HEK293T (cell line): ENCODE results near the gene INPP5A.

Experiments
- CTCF ChIA-PET: fragments of 350-600 bp; formaldehyde crosslinking; extraction: SDS; loops from one replicate; lab custom pipeline; 2021; ENCODE audit warnings: antibody characterized with exemption, inconsistent platforms; lab: Yijun Ruan, JAX
- POLR2A ChIA-PET: fragments of 350-600 bp; formaldehyde crosslinking; extraction: SDS; loops from one replicate; lab custom pipeline; 2020; ENCODE audit warnings: antibody characterized with exemption, inconsistent platforms; lab: Yijun Ruan, JAX
- DNase-seq: peaks from one replicate; pipeline ENCODE4 v3.0.0; 2012; ENCODE audit warnings: mixed read lengths; ENCODE audit errors: extremely low spot score
- ARNT ChIP-seq: fragments of 450-650 bp; IDR thresholded peaks from 2 replicates; pipeline ENCODE4 v1.6.1; 2017; ENCODE audit warnings: mild to moderate bottlenecking
- BHLHE40 ChIP-seq: fragments of 450-650 bp; IDR thresholded peaks from 2 replicates; pipeline ENCODE4 v1.6.1; 2016; ENCODE audit warnings: mild to moderate bottlenecking, moderate library complexity, borderline replicate concordance
- CTBP1 ChIP-seq: fragments of 450-650 bp; IDR thresholded peaks from 2 replicates; pipeline ENCODE4 v1.6.1; 2016; ENCODE audit warnings: borderline replicate concordance
- ELF4 ChIP-seq: fragments of 450-650 bp; IDR thresholded peaks from 2 replicates; pipeline ENCODE4 v1.6.1; 2017; ENCODE audit warnings: antibody characterized with exemption
- FOXA1 ChIP-seq: fragments of 450-650 bp; IDR thresholded peaks from 2 replicates; pipeline ENCODE4 v1.6.1; 2016; ENCODE audit warnings: mild to moderate bottlenecking
- FOXK2 ChIP-seq: fragments of 450-650 bp; IDR thresholded peaks from 2 replicates; pipeline ENCODE4 v1.6.1; 2016; ENCODE audit warnings: mild to moderate bottlenecking
- FOXM1 ChIP-seq: fragments of 450-650 bp; IDR thresholded peaks from 2 replicates; pipeline ENCODE4 v1.6.1; 2017; ENCODE audit warnings: mild to moderate bottlenecking, borderline replicate concordance
- HDGF ChIP-seq: fragments of 450-650 bp; IDR thresholded peaks from 2 replicates; pipeline ENCODE4 v1.6.1; 2017; ENCODE audit warnings: antibody characterized with exemption, borderline replicate concordance
- L3MBTL2 ChIP-seq: fragments of 450-650 bp; conservative IDR thresholded peaks from 2 replicates; pipeline ENCODE4 v1.6.1; 2016; ENCODE audit warnings: mild to moderate bottlenecking
- LEF1 ChIP-seq: fragments of 450-650 bp; IDR thresholded peaks from 2 replicates; pipeline ENCODE4 v1.6.1; 2017; ENCODE audit warnings: mild to moderate bottlenecking, borderline replicate concordance
- NFRKB ChIP-seq: fragments of 450-650 bp; IDR thresholded peaks from 2 replicates; pipeline ENCODE4 v1.6.1; 2016; ENCODE audit warnings: mild to moderate bottlenecking, moderate library complexity
- SP1 ChIP-seq: fragments of 450-650 bp; IDR thresholded peaks from 2 replicates; pipeline ENCODE4 v1.6.1; 2017
- SUZ12 ChIP-seq: fragments of 450-650 bp; IDR thresholded peaks from 2 replicates; pipeline ENCODE4 v1.6.1; 2016; ENCODE audit warnings: mild to moderate bottlenecking
- TARDBP ChIP-seq: fragments of 450-650 bp; IDR thresholded peaks from 2 replicates; pipeline ENCODE4 v1.6.1; 2016
- ZNF384 ChIP-seq: fragments of 450-650 bp; IDR thresholded peaks from 2 replicates; pipeline ENCODE4 v1.6.1; 2016
- TF ChIP-seq, protein P1 (sequence below): fragments of 450-650 bp; IDR thresholded peaks from 2 replicates; pipeline ENCODE4 v1.6.1; 2016

INPP5A gene

DNA sequence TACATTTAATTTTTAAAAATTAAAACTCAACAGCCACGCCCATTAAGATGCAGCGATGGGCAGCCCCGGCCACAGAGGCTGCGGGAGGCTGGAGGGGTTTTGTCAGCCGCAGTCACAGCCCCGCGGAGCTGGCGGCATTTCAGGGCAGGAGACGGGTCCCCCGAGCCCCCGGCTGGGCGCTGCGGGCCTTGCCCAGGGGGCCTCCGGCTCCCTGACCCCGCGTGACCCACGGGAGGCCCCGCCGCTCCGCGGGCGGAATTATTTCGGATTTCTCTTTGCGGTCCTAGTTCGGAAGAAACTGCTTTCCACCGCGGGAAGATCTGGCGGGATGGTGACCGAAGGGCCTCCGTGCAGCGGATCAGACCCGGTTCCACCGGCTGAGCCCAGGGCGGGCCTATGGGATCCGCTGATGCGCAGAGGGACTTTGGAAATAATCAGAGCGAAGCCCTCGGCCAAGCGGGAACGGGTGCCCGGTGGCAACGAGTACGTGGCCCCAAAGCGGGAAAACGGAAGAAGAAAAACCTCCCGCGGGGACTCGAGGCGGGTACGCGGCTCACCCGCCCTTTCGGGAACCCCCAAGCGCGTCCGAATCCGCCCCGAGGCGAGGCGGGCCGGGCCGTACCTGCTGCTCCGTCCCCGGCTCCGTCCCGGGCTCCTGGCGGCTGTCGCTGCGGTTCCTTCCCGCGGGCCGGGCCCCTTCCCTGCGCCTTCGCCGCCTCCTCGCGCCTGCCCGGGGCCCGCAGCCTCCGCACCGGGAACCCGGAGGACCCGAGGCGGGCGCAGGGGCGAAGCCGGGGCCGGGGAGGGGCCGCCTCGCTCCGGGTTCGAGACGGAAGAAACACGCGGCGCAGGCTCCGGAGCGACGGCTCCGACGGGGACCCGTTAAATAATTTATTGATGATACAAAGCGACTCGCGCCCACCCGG, 246.6 kb downstream of the INPP5A start:
- DNase-seq: no peak
- POLR2A ChIA-PET: interaction anchor here (0.7 kb wide), 1 partner anchor 448 kb away, joined by 3 read pairs; no protein-coding TSS in a partner anchor
- CTCF ChIA-PET: no interaction called here
- no peak for TF ChIP-seq L3MBTL2
- no peak for TF ChIP-seq BHLHE40
- TF ChIP-seq FOXM1: no peak
- TF ChIP-seq FOXK2: no peak
- no peak for TF ChIP-seq ARNT
- no peak for TF ChIP-seq CTBP1
- no peak for TF ChIP-seq HDGF
- no peak for TF ChIP-seq FOXA1
- TF ChIP-seq ELF4: no peak
- no peak for TF ChIP-seq SUZ12
- no peak for TF ChIP-seq ZNF384
- TF ChIP-seq, protein P1, sequence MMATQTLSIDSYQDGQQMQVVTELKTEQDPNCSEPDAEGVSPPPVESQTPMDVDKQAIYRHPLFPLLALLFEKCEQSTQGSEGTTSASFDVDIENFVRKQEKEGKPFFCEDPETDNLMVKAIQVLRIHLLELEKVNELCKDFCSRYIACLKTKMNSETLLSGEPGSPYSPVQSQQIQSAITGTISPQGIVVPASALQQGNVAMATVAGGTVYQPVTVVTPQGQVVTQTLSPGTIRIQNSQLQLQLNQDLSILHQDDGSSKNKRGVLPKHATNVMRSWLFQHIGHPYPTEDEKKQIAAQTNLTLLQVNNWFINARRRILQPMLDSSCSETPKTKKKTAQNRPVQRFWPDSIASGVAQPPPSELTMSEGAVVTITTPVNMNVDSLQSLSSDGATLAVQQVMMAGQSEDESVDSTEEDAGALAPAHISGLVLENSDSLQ: no peak
- TF ChIP-seq LEF1: no peak
- no peak for TF ChIP-seq TARDBP
- TF ChIP-seq SP1: no peak
- no peak for TF ChIP-seq NFRKB

DNA sequence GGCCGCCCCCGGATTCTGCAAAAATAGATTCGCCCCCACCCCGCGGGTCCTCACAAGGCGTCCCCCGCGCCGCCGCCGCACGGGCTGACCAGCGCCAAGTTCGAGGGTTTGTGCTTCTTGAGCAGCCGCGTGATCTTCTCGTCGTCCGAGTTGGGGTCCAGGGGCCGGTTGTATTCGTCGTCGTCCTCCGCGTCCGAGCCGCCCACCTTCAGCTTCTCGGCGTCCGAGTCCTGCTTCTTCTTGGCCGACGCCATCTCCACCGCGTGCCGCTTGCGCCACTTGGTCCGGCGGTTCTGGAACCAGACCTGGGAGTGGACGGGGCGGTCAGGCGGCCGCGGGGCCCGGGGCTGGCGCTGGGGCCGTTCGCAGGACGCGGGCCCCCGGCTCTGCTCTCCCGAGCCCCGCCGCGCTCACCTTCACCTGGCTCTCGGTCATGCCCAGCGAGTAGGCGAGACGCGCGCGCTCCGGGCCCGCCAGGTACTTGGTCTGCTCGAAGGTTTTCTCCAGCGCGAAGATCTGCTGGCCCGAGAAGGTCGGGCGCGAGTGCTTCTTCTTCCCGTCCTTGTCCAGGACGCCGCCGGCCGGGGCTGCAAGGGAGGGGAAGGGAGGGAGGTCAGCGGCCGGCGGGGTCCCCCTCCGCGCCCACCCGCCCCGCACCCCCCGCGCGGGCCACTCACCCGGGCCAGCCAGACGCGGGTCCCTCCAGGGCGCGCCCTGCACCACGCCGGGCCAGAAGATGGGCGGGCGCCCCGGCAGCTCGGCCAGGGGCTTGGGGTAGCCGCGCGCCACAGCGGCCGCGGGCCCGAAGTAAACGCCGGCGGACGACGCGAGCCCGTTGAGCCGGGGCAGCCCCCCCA, 247.5 kb downstream of the INPP5A start:
- CTCF ChIA-PET: no interaction called here
- no peak for DNase-seq
- no peak for TF ChIP-seq BHLHE40
- no peak for TF ChIP-seq ELF4
- TF ChIP-seq ARNT: no peak
- no peak for TF ChIP-seq CTBP1
- TF ChIP-seq TARDBP: no peak
- TF ChIP-seq LEF1: no peak
- TF ChIP-seq NFRKB: no peak
- TF ChIP-seq, protein P1: no peak
- TF ChIP-seq L3MBTL2: no peak
- no peak for TF ChIP-seq ZNF384
- no peak for TF ChIP-seq HDGF
- TF ChIP-seq FOXK2: no peak
- TF ChIP-seq SUZ12: no peak
- no peak for TF ChIP-seq SP1
- no peak for TF ChIP-seq FOXA1
- TF ChIP-seq FOXM1: no peak
- POLR2A ChIA-PET: no interaction called here

DNA sequence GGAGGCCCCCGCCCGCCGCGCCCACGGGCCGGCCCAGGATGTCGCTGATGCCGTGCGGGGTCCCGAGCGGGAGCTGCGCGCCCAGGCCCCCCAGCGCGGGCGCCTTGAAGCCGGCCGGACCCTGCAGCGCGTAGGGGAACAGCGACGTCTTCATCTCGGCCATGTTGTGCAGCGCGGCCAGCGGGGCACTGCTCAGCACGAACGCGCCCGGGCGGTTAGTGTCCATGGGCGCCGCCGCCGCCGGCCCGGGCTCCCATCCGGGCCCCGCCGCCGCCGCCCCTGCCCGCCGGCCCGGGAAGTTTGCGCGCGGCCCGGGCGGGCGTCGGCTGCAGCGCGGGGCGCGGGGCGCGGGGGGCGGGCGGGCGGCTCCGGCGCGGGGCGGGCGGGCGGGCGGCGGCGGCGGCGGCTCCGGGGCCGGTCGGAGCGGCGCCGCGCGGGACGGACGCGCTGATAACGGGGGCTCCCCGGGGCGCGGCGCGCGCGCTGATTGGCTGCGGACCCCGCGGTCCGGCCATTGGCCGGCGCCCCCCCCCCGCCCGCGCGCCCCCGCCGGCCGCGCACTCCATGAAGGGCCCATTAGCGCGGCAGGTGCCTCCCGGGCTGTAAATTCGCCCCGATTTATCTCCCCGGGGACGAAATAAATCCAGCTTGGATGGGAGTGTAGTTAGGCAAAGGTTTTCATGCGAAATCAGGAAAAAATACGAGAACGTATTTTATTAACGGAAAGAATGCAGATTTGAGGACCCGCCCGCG, 248.3 kb downstream of the INPP5A start, which contains the start of gene NKX6-2:
Gene NKX6-2 (minus strand): TSS at position 425 of the 753 bp plus-strand sequence. CDS start 199 bp downstream, at position 226.
- no peak for DNase-seq
- TF ChIP-seq, protein P1: no peak
- ChIA-PET POLR2A (no interaction called here), CTCF (no interaction called here)

DNA sequence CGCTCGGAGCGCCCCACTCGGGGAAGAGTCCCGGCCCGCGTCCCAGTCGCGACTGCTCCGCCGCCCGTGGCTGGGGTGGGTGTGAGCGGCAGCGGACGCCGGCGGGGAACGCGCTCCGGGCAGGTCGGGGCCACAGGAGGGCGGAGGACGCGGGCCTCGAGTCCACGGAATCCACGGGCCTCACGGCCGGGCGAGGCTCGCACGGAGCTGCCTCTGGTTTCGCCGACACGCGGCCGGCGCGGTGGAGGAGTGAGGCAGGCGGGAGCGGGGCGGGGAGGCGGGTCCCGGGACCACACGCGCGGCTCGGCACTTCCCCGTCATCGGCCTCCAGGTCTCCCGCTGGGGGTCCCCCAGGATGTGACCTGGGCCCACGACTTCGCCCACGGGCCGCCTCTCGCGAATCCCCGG, 248.9 kb downstream of the INPP5A start:
- POLR2A ChIA-PET: no interaction called here

More for the DNA sequence above, 248.9 kb downstream of the INPP5A start:
- no peak for DNase-seq
- CTCF ChIA-PET: no interaction called here
- no peak for TF ChIP-seq ELF4
- TF ChIP-seq LEF1: no peak
- no peak for TF ChIP-seq L3MBTL2
- TF ChIP-seq FOXA1: no peak
- TF ChIP-seq NFRKB: no peak
- no peak for TF ChIP-seq SP1
- TF ChIP-seq, protein P1: no peak
- TF ChIP-seq ARNT: no peak
- no peak for TF ChIP-seq FOXM1
- no peak for TF ChIP-seq ZNF384
- no peak for TF ChIP-seq FOXK2
- no peak for TF ChIP-seq BHLHE40
- no peak for TF ChIP-seq HDGF
- TF ChIP-seq SUZ12: no peak
- no peak for TF ChIP-seq CTBP1
